ENCODE data around the gene ARPC2.

DNA sequence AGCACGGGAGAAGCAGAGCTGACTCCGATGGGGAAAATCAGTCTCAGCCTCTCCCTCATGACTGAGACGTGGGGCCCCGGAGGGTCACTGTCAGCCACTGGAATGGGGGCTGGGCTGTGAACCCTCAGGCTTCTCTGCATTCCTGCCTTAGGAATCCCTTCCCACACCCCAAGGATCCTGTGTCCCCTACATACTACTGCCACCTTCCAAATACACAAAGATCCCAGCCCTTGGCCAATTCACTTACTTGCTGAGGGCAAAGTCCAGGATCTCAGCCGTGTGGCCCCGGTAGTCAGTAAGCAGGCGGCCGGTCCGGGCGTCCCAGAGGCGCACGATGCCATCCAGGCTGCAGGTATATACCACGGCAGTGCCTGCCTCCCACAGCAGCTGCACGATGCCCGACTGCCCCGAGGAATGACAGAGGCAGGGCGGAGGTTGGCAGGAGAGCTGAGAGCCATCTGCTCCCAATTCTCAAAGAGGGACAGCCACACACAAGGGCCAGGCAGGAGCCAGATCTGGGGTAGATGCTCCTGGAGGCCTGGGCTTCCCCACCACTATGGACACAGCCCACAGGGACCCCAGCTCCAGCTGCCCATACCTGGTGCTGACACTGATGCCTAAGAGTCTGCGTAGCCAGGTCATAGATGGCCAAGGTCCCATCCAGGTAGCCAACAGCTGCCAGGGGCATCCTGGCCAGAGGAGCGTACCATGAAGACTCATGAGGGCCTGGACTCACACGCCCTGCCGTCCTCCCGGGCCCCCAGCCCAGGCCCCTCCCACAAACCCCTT is 48.0 kb downstream of the ARPC2 start:
- TF ChIP-seq SP1 (IDR thresholded peaks at IDR 0.05), result no peak
- TF ChIP-seq NFRKB (IDR thresholded peaks at IDR 0.05), result no peak
- TF ChIP-seq HDGF (IDR thresholded peaks at IDR 0.05; ENCODE audit: borderline replicate concordance), result no peak
- TF ChIP-seq FOXA1 (IDR thresholded peaks at IDR 0.05), result no peak

Measured in HEK293T (cell line).